Psoas muscle (tissue), 8 donors: ENCODE results near the gene CLIC3. TPM values are rescaled to one million over a fixed set of nuclear protein-coding genes. Genes with fewer than 3 reads are reported as not detected.

Experiments used
- ATAC-seq, 4 donors: fragments of 200-7000 bp; cut with Tn5 transposase; one replicate each; pipeline ENCODE4 v1.9.1; 2020; ENCODE audit warnings: moderate library complexity in 3 of 4, mild to moderate bottlenecking in 2 of 4
- DNase-seq, 2 donors: peaks; one replicate each; pipeline ENCODE4 v3.0.0-alpha.2; 2020
- H3K27ac ChIP-seq: fragments of 200-600 bp; one replicate; pipeline ENCODE4 v1.8.0; 2022
- H3K27me3 ChIP-seq, 3 donors: fragments of 200-600 bp in 1 of 3; one replicate each; pipeline versions ENCODE4 v1.6.1 to v1.8.0; 2013 to 2022; ENCODE audit warnings: low read length in 2 of 3, mild to moderate bottlenecking in 2 of 3, moderate library complexity in 1 of 3; ENCODE audit not compliant: insufficient read depth in 3 of 3
- H3K36me3 ChIP-seq, 2 donors: fragments of 200-600 bp in 1 of 2; one replicate each; pipeline versions ENCODE4 v1.6.1 to v1.8.0; 2013 to 2022; ENCODE audit warnings: low read depth in 1 of 2, mild to moderate bottlenecking in 1 of 2, moderate library complexity in 1 of 2; ENCODE audit not compliant: insufficient read depth in 1 of 2
- H3K4me1 ChIP-seq: fragments of 200-600 bp; one replicate; pipeline ENCODE4 v1.8.0; 2022
- H3K4me3 ChIP-seq: fragments of 200-600 bp; one replicate; pipeline ENCODE4 v1.8.0; 2022; ENCODE audit warnings: mild to moderate bottlenecking
- H3K9me3 ChIP-seq: fragments of 200-600 bp; one replicate; pipeline ENCODE4 v1.8.0; 2022
- WGBS, 3 donors: extraction: QIAGEN DNeasy Blood & Tissue Kit; methylation state at CpG; one replicate each; pipeline versions ENCODE4 v1.1.6 to v1.1.7; 2013; 5-methylcytosine and 5-hydroxymethylcytosine counted together
- intact Hi-C, 2 donors: fragments of 100-400 bp; cut with DNase I; formaldehyde crosslinking; loops; one replicate each; pipeline versions ENCODE4 v1.11.0 to v1.14.2; 2022
- long read RNA-seq, 2 donors: library from polyadenylated mRNA; unstranded; transcript quantifications; one replicate each; pipeline ENCODE4 v2.0.0, GENCODE V29; 2021
- polyA plus RNA-seq, 3 donors: library from polyadenylated mRNA; stranded (reverse); fragments of 200-250 nt; gene quantifications; one replicate each; pipeline ENCODE4 v1.2.3, GENCODE V29; 2013
- total RNA-seq, 4 donors: library from RNA; stranded (reverse); fragmentation: NEBNext Ultra II Directional in 2 of 4; extraction: Animal tissue kit (Norgen Biotek cat#: 25700) in 2 of 4; gene quantifications; one replicate each; pipeline versions ENCODE4 v1.2.1 to v1.2.4, GENCODE V29; 2021 to 2023
- TF ChIP-seq, protein P1 (sequence below): fragments of 200-600 bp; IDR thresholded peaks from one replicate; pipeline ENCODE4 v1.8.0; 2022; ENCODE audit warnings: antibody characterized with exemption
- donor health status: healthy with polysubstance abuse.
- donor health status: DM: no; HTN: no; CAD: no; lungs with moderate emphysema.
- donor health status: Bipolar disorder and iron deficiency.
- donor health status: healthy.
- donor health status: DM: yes; HTN: yes; CAD: no.
- donor health status: DM: no; HTN: no; CAD: no.
- donor health status: DM: no; HTN: no; CAD: no.
- donor health status: DM: yes; HTN: yes; CAD: no.

Gene CLIC3
- total RNA-seq (under 1 TPM in 3 of 4 donors, not detected in 1; 0.38 to 0.90 (median 0.54) TPM), polyA plus RNA-seq (under 1 TPM; 0.55 to 0.94 (median 0.79) TPM)
- long read RNA-seq, donor 1: 0 reads
- long read RNA-seq, donor 2: 0 reads

DNA sequence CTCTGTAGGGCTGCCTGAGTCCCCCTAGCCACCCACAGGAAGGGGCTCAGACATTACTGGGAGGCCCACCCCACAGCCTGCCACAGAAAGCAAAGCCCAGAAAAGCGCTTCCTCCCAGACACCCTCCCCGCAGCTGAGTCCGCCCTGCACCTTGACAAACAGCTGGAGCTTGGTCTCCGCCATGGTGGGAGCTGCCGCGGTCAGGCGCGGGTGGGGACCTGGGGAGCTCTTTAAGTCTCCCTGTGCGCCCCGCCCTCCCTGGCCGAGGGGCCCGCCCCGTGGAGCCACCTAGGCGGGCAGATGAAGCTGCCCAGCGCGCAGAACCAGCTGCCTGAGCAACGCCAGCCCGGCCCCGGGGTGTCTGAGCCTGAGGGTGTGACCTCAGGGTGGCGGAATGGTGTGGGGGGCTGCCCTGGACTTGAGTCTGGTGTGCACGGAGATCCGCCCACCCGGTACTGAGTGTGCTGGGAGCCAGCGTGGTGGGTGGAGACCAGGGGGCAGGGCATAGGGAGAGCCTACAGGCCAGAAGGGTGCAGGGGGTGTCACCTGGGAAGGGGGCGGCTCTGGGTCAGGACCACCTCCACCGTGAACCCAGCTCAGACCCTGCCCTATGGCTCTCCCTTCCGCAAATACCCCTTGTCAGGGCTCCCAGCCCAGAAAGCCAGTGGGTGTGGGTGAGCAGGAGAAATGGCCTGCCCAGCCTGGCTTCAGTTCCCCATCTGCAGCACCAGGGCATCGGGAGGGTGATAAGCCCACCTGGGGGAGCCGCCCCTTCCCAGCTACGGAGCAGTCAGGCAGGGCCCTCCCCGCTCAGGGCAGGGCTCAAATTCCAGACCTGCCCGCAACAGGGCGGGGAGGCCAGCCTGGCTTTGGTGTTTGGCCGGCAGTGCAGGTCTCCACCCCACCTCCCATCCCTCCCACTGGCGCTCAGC lies at the start of gene CLIC3:
TSS of gene CLIC3 (minus strand) at position 208 of the 932 bp plus-strand sequence. CDS start at position 183, 25 bp downstream.
- Histone ChIP-seq H3K36me3 (peaks cover 0 to 11% of the 10 kb centered on the region in 2 donors), H3K27ac (no peak within 1 kb of the TSS), H3K27me3 (peaks cover 0 to 19% (median 17%) of the 10 kb centered on the region in 3 donors), H3K4me1 (peaks cover 10% of the 10 kb centered on the region), H3K9me3 (no peaks in the 10 kb centered on the region), H3K4me3 (peak within 1 kb of the TSS; percentile 11)
- 32 to 38% (median 36%) methylated on average over 30 to 35 of the region's 35 CpGs for WGBS, 3 donors
- no peak for ATAC-seq
- no peak for DNase-seq
- intact Hi-C loops: no loop called here
- TF ChIP-seq, protein P1, sequence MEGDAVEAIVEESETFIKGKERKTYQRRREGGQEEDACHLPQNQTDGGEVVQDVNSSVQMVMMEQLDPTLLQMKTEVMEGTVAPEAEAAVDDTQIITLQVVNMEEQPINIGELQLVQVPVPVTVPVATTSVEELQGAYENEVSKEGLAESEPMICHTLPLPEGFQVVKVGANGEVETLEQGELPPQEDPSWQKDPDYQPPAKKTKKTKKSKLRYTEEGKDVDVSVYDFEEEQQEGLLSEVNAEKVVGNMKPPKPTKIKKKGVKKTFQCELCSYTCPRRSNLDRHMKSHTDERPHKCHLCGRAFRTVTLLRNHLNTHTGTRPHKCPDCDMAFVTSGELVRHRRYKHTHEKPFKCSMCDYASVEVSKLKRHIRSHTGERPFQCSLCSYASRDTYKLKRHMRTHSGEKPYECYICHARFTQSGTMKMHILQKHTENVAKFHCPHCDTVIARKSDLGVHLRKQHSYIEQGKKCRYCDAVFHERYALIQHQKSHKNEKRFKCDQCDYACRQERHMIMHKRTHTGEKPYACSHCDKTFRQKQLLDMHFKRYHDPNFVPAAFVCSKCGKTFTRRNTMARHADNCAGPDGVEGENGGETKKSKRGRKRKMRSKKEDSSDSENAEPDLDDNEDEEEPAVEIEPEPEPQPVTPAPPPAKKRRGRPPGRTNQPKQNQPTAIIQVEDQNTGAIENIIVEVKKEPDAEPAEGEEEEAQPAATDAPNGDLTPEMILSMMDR: no peak

DNA sequence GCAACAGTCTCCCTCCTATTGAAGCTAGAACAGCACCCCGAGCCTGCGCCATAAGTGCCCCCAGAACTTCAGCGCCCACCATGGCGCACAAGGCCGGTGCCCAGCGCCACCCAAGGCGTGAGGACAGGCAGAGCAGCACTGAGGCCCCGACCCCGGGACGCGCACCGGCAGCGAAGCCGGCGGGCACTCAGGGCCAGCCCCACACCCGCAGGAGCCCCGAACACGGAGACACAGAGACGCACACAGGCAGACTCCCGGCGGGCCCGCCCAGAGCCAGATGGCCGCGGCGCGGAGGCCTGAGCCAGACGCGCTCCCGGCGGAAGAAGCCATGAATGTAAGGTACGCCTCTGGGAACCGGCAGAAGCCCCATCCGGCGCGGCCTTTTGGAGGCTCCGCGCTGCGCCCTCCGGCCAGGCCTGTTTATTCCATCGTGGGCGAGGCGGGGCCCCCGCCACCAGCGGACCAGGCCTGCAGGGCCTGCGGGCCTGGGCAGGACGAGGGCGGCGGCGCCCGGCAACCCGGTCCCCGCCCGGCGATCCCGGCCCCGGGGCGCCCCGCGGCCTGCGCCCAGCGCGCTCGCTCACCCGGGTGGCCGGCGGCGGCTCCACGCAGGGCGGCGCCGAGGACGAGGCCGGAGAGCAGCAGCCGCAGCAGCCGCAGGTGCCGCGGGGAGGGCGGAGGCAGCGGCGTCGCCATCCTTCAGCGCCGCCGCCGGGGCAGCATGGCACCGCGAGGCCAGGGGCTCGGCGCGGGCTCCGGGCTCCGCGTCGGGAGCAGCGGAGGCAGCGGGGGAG lies 49.1 kb upstream of the CLIC3 start:
- Histone ChIP-seq H3K4me1 (peaks cover 18% of the 10 kb centered on the region), H3K4me3 (peak overlapping the region; percentile 69), H3K36me3 (no peaks in the 10 kb centered on the region), H3K27ac (peak overlapping the region; percentile 50), H3K9me3 (no peaks in the 10 kb centered on the region), H3K27me3 (peaks cover 0 to 59% (median 10%) of the 10 kb centered on the region in 3 donors)
- 2 to 5% (median 4%) methylated on average over 45 to 96 of the region's 96 CpGs for WGBS, 3 donors
- DNase-seq (no peak), ATAC-seq (peak in 1 of 4 donors; percentile 22)
- intact Hi-C loops: loop anchor here in 1 of 2 donors (2.0 kb wide), 1 partner anchor 19 kb away; no protein-coding TSS in a partner anchor
- TF ChIP-seq, protein P1: no peak

DNA sequence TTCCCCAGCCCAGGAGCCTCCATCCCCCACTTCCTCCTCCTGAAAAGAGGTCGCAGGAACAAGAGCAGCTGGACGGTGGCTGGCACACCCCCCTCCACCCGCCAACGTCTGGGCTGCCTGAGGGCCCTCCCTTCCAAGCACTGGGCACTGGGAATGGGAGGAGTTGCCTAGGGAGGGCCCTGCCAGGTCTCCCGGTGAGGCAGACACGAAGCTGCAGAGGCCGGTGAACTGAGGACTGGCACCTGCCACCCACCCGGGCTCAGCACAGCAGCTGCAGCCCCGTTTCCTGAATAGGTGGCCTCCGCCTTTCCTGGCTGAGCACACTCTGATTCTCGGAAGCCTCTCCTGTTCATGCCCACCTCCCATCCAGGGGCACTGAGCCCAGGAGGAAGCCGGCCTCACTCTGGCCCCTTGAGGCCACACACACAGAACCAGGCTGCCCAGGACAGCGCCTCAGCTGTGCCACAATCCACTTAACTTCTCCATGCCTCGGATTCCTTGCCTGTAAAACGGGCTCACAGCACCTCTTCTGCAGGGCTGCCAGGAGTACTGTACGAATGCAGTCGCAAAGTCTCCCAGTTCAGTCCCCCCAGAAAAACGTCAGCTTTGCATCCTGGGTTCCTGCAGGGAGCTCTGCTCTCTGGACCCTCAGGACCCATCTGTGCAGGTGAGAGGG lies 48.3 kb upstream of the CLIC3 start:
- ATAC-seq (no peak), DNase-seq (no peak)
- Histone ChIP-seq H3K4me3 (peak overlapping the region; percentile 69), H3K27me3 (peaks cover 0 to 58% (median 8%) of the 10 kb centered on the region in 3 donors), H3K9me3 (no peaks in the 10 kb centered on the region), H3K36me3 (peaks cover 0 to 2% of the 10 kb centered on the region in 2 donors), H3K27ac (no peak overlapping the region), H3K4me1 (peaks cover 18% of the 10 kb centered on the region)
- WGBS, 3 donors: 24 to 38% (median 28%) methylated on average over 17 to 18 of the region's 18 CpGs
- TF ChIP-seq, protein P1: no peak
- intact Hi-C loops: no loop called here

- DNase-seq: no peak
- WGBS, 3 donors: 58 to 71% (median 65%) methylated on average over 11 to 12 of the region's 12 CpGs
- ATAC-seq: no peak
- TF ChIP-seq, protein P1: no peak
- H3K4me3 ChIP-seq: peak overlapping the region; percentile 69
- peaks cover 0 to 52% (median 4%) of the 10 kb centered on the region in 3 donors for H3K27me3 ChIP-seq
- no peak overlapping the region for H3K27ac ChIP-seq
- no peaks in the 10 kb centered on the region for H3K9me3 ChIP-seq
- peaks cover 0 to 8% of the 10 kb centered on the region in 2 donors for H3K36me3 ChIP-seq
- intact Hi-C loops: no loop called here
- peaks cover 15% of the 10 kb centered on the region for H3K4me1 ChIP-seq
Measured at GRCh38 chr9:137044037-137044436, 47.7 kb upstream of the CLIC3 start.
